Gastrocnemius medialis (tissue), 4 donors: Measurements from ENCODE around the gene PRDX1.

Source experiments
- CTCF ChIP-seq, 5 experiments: fragments of 450-650 bp in 3 of 5; fragments of 200-600 bp in 2 of 5; sonication (generic) in 2 of 5; IDR thresholded peaks in 4 of 5; conservative IDR thresholded peaks in 1 of 5; 1 replicate in 4 of 5; 2 replicates in 1 of 5; pipeline ENCODE4 v1.5.1; 2016 to 2019; ENCODE audit warnings: antibody characterized with exemption in 5 of 5, mild to moderate bottlenecking in 3 of 5, moderate library complexity in 3 of 5
- POLR2A ChIP-seq, 2 donors: fragments of 450-650 bp; IDR thresholded peaks; one replicate each; pipeline ENCODE4 v1.6.1; 2017; ENCODE audit warnings: antibody characterized with exemption in 2 of 2, mild to moderate bottlenecking in 2 of 2, moderate library complexity in 2 of 2

- TF ChIP-seq POLR2A (IDR thresholded peaks at IDR 0.05): no peak
- no peak for TF ChIP-seq CTCF (IDR thresholded peaks at IDR 0.05 in 4 of 5, conservative IDR thresholded peaks at IDR 0.05 in 1 of 5)
These were observed 22.3 kb downstream of the PRDX1 start for GRCh38 chr1:45499415-45499769.
